Aorta (tissue), 5 donors: ENCODE measurements around the gene FGF18. TPM values are rescaled to one million over a fixed set of nuclear protein-coding genes. Genes with fewer than 3 reads are reported as not detected.
"Not testable (repeated sequence)": the region's sequence is repeated elsewhere in the genome, so short reads cannot be mapped to it uniquely, and the experiment has no call there.

ENCODE experiments used
- ATAC-seq: fragments of 200-7000 bp; cut with Tn5 transposase; one replicate; pipeline ENCODE4 v1.9.1; 2022; ENCODE audit warnings: moderate library complexity; ENCODE audit not compliant: low FRiP score
- DNase-seq, 2 donors: peaks; one replicate each; pipeline ENCODE4 v3.0.0-alpha.2; 2020
- H3K27ac ChIP-seq, 2 donors: one replicate each; pipeline ENCODE4 v1.5.1; 2013; ENCODE audit warnings: low read length in 2 of 2, mild to moderate bottlenecking in 2 of 2, moderate library complexity in 2 of 2, control low read depth in 1 of 2, inconsistent platforms in 1 of 2, low read depth in 1 of 2
- H3K27me3 ChIP-seq, 2 donors: one replicate each; pipeline ENCODE4 v1.6.1; 2013; ENCODE audit warnings: control low read depth in 1 of 2, low read length in 1 of 2, mild to moderate bottlenecking in 1 of 2, moderate library complexity in 1 of 2; ENCODE audit not compliant: insufficient read depth in 2 of 2, control insufficient read depth in 1 of 2
- H3K36me3 ChIP-seq, 2 donors: one replicate each; pipeline ENCODE4 v1.6.1; 2013; ENCODE audit warnings: control low read depth in 1 of 2, low read length in 1 of 2, mild to moderate bottlenecking in 1 of 2; ENCODE audit not compliant: insufficient read depth in 2 of 2, control insufficient read depth in 1 of 2
- H3K4me1 ChIP-seq, 2 donors: one replicate each; pipeline ENCODE4 v1.6.1; 2013; ENCODE audit warnings: low read length in 2 of 2, control low read depth in 1 of 2, mild to moderate bottlenecking in 1 of 2, moderate library complexity in 1 of 2; ENCODE audit not compliant: insufficient read depth in 2 of 2, control insufficient read depth in 1 of 2
- H3K4me3 ChIP-seq, 2 donors: one replicate each; pipeline ENCODE4 v1.5.1; 2013; ENCODE audit warnings: low read length in 2 of 2, control low read depth in 1 of 2, mild to moderate bottlenecking in 1 of 2
- H3K9me3 ChIP-seq: one replicate; pipeline ENCODE4 v1.6.1; 2013; ENCODE audit warnings: mild to moderate bottlenecking, low read length; ENCODE audit not compliant: control insufficient read depth
- WGBS, 2 donors: extraction: QIAGEN DNeasy Blood & Tissue Kit; methylation state at CpG; one replicate each; pipeline ENCODE4 v1.1.7; 2013; 5-methylcytosine and 5-hydroxymethylcytosine counted together
- intact Hi-C, 2 donors: fragments of 100-400 bp; cut with DNase I; formaldehyde crosslinking; loops; one replicate each; pipeline versions ENCODE4 v1.14.2 to v1.15.0; 2022
- polyA plus RNA-seq, 2 donors: library from polyadenylated mRNA; stranded (reverse); fragments of 200-250 nt; gene quantifications; one replicate each; pipeline ENCODE4 v1.2.3, GENCODE V29; 2013
- total RNA-seq, 2 donors: library from RNA; stranded (reverse); fragmentation: NEBNext Ultra II Directional; extraction: Animal tissue kit (Norgen Biotek cat#: 25700); gene quantifications; one replicate each; pipeline ENCODE4 v1.2.1, GENCODE V29; 2021
- donor health status: healthy with polysubstance abuse.
- donor health status: Bipolar disorder and iron deficiency.
- donor health status: DM: no; HTN: no; CAD: no.
- donor health status: DM: no; HTN: no; CAD: no.
- donor health status: DM: yes; HTN: yes; CAD: no.

Gene FGF18
- total and polyA plus RNA-seq, 4 donors, result 2.1 to 15.2 (median 2.9) TPM; not detected in 1

DNA sequence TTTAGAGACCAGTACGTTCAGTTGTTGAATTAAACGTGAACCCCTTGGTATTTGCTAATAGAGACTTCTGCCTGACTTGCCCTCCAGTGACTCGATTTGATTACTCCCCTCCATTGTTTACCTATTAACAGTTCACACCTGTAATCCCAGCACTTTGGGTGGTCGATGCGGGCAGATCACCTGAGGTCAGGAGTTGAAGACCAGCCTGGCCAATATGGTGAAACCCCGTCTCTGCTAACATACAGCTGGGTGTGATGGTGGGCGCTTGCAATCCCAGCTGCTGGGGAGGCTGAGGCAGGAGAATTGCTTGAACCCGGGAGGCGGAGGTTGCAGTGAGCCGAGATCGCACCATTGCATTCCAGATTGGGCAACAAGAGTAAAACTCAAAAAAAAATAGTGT, 22.9 kb upstream of the FGF18 start:
- H3K9me3 ChIP-seq, H3K4me1 ChIP-seq, H3K36me3 ChIP-seq, H3K4me3 ChIP-seq, H3K27ac ChIP-seq, H3K27me3 ChIP-seq, intact Hi-C loops, ATAC-seq, DNase-seq: not testable (repeated sequence)
- 87 to 90% methylated on average over 11 of the region's 11 CpGs for WGBS, 2 donors

DNA sequence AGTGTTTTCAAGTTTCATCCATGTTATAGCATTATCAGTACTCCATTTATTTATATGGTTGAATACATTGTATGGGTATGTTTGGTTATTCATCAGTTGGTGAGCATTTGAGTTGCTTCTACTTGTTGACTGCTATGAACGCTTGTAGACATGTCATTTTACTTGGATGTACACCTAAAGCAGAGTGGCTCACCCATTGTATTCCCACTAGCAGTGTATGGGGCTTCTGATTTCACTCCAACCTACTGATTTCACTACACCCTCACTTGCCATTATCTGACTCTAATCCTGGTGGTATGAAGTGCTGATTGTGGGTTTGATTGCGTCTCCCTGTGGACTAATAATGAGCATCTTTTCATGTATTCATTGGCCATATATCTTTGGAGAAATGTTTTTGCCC, 22.3 kb upstream of the FGF18 start:
- intact Hi-C loops, result no loop called here
- 82 to 85% methylated on average over 2 of the region's 2 CpGs for WGBS, 2 donors
- no peak overlapping the region for H3K27ac ChIP-seq
- H3K36me3 ChIP-seq, result peaks cover 1 to 7% of the 10 kb centered on the region in 2 donors
- H3K27me3 ChIP-seq, result no peaks in the 10 kb centered on the region
- H3K9me3 ChIP-seq, result no peaks in the 10 kb centered on the region
- ATAC-seq, result no peak
- DNase-seq, result no peak
- no peaks in the 10 kb centered on the region for H3K4me1 ChIP-seq
- H3K4me3 ChIP-seq, result no peak overlapping the region

- H3K36me3 ChIP-seq, result peaks cover 0 to 7% of the 10 kb centered on the region in 2 donors
- intact Hi-C loops, result no loop called here
- WGBS, 2 donors, result 95 to 97% methylated on average over 4 of the region's 4 CpGs
Measured at GRCh38 chr5:171397599-171397998, 21.8 kb upstream of the FGF18 start.

GRCh38 chr5:171398660-171399059, 20.8 kb upstream of the FGF18 start:
- H3K36me3 ChIP-seq, ATAC-seq, DNase-seq, H3K27ac ChIP-seq, H3K4me1 ChIP-seq, intact Hi-C loops, H3K4me3 ChIP-seq, H3K27me3 ChIP-seq, H3K9me3 ChIP-seq: not testable (repeated sequence)
- 93 to 95% methylated on average over 9 of the region's 9 CpGs for WGBS, 2 donors

More at GRCh38 chr5:171397599-171397998, 21.8 kb upstream of the FGF18 start:
- Histone ChIP-seq H3K27me3 (no peaks in the 10 kb centered on the region), H3K27ac (no peak overlapping the region), H3K9me3 (no peaks in the 10 kb centered on the region), H3K4me3 (no peak overlapping the region), H3K4me1 (no peaks in the 10 kb centered on the region)
- DNase-seq (no peak), ATAC-seq (no peak)

GRCh38 chr5:171400169-171400568, 19.3 kb upstream of the FGF18 start:
- no peaks in the 10 kb centered on the region for H3K9me3 ChIP-seq
- peaks cover 0 to 4% of the 10 kb centered on the region in 2 donors for H3K36me3 ChIP-seq
- no peaks in the 10 kb centered on the region for H3K4me1 ChIP-seq
- ATAC-seq, result no peak
- 88 to 90% methylated on average over 7 of the region's 7 CpGs for WGBS, 2 donors
- no peak for DNase-seq
- intact Hi-C loops, result no loop called here
- no peak overlapping the region for H3K27ac ChIP-seq
- H3K4me3 ChIP-seq, result no peak overlapping the region
- H3K27me3 ChIP-seq, result no peaks in the 10 kb centered on the region

DNA sequence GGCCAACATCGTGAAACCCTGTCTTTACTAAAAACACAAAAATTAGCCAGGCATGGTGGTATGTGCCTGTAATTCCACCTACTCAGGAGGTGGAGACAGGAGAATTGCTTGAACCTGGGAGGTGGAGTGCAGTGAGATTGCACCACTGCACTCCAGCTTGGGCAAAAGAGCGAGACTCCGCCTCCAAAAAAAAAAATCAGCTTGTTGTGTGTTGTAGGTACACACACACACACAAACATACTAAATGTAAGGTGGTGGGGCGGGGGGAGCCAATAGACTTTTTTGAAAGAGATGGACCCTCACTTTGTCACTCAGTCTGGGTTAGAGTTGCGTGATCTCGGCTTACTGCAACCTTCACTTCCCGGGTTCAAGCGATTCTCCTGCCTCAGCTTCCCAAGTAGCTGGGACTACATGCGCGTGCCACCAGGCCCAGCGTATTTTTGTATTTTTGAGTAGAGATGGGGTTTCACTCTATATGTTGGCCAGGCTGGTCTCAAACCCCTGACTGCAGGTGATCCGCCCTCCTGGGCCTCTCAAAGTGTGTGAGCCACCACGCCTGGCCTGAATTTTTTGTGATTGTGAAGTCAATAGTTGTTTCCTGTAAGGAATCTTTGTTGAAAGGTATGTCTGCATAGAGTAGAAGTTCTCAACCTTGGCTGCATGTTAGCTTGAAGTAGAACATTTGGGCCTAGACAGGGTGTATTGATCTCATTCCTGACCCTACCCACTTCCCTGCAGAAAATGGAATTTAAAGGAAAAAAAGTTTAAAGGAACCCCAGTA, 18.1 kb upstream of the FGF18 start:
- Histone ChIP-seq H3K36me3 (peaks cover 0 to 4% of the 10 kb centered on the region in 2 donors), H3K9me3 (no peaks in the 10 kb centered on the region), H3K4me3 (no peak overlapping the region), H3K27ac (no peak overlapping the region), H3K27me3 (no peaks in the 10 kb centered on the region), H3K4me1 (no peaks in the 10 kb centered on the region)
- intact Hi-C loops, result no loop called here
- 95% methylated on average over 13 of the region's 13 CpGs for WGBS, 2 donors
- ATAC-seq (no peak), DNase-seq (no peak)

DNA sequence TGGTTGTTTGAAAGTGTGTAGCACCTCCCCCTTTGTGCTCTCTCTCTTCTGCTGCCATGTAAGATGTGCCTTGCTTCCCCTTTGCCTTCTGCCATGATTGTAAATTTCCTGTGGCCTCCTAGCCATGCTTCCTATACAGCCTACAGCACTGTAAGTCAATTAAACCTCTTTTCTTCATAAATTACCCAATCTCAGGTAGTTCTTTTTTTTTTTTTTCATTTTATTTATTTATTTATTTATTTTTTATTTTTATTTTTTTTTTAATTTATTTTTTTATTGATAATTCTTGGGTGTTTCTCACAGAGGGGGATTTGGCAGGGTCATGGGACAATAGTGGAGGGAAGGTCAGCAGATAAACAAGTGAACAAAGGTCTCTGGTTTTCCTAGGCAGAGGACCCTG, 16.7 kb upstream of the FGF18 start:
- intact Hi-C loops, H3K4me1 ChIP-seq, ATAC-seq, H3K9me3 ChIP-seq, H3K27me3 ChIP-seq, H3K27ac ChIP-seq, H3K4me3 ChIP-seq, DNase-seq, H3K36me3 ChIP-seq: not testable (repeated sequence)

DNA sequence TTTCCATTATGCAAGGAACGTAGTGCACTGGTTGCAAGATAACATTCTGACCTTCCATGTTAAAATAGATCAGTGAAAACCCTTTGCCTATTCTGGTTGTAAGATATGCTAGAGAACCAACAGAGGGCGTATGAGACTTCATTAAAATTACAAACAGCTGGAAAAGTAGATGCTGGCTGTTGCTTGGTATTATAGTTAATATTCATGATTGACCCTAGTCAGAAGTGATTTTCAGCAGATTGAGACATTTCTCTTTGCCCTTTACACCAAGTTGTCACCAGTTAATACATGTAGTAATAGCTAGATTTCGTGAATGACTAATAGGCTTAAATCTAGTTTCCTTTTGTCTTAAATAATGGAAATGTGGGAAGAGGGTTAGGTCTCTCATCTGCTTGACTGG, 13.8 kb upstream of the FGF18 start:
- 42 to 52% methylated on average over 3 of the region's 3 CpGs for WGBS, 2 donors
- intact Hi-C loops, result no loop called here
- peak; percentile 41 for ATAC-seq
- H3K4me3 ChIP-seq, result no peak overlapping the region
- H3K36me3 ChIP-seq, result peaks cover 2 to 4% of the 10 kb centered on the region in 2 donors
- no peaks in the 10 kb centered on the region for H3K27me3 ChIP-seq
- no peaks in the 10 kb centered on the region for H3K4me1 ChIP-seq
- no peak overlapping the region for H3K27ac ChIP-seq
- no peak for DNase-seq
- no peaks in the 10 kb centered on the region for H3K9me3 ChIP-seq

DNA sequence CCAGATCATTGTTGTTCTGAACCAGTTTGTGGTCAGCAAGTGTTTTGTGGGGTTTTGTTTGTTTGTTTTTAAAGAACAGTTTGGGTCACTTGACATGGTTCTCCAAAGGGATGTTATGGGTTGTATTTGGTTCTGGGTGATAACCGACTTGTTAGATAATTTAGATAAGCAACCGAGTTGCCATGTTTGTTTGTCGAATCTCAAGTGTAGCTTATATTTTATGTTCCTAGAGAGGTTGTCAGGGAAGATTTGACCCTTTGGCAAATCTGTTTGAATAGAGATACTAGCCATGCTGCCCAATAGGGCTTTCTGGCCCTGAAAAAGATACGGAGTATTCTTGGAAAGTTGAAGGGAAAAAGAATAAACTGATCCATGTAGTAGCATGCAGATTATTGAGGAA, 12.2 kb upstream of the FGF18 start:
- H3K27ac ChIP-seq, result no peak overlapping the region
- ATAC-seq, result no peak
- no peak overlapping the region for H3K4me3 ChIP-seq
- H3K36me3 ChIP-seq, result peaks cover 0 to 2% of the 10 kb centered on the region in 2 donors
- 73 to 77% methylated on average over 4 of the region's 4 CpGs for WGBS, 2 donors
- H3K9me3 ChIP-seq, result no peaks in the 10 kb centered on the region
- H3K4me1 ChIP-seq, result no peaks in the 10 kb centered on the region
- intact Hi-C loops, result no loop called here
- DNase-seq, result no peak
- H3K27me3 ChIP-seq, result no peaks in the 10 kb centered on the region
